Iris pigment epithelial cell (primary cell): ENCODE results near the gene PALMD.

Experiments used
- DNase-seq: peaks from one replicate; pipeline ENCODE4 v3.0.0-alpha.2; 2011; ENCODE audit warnings: low read depth

The PALMD gene

DNA sequence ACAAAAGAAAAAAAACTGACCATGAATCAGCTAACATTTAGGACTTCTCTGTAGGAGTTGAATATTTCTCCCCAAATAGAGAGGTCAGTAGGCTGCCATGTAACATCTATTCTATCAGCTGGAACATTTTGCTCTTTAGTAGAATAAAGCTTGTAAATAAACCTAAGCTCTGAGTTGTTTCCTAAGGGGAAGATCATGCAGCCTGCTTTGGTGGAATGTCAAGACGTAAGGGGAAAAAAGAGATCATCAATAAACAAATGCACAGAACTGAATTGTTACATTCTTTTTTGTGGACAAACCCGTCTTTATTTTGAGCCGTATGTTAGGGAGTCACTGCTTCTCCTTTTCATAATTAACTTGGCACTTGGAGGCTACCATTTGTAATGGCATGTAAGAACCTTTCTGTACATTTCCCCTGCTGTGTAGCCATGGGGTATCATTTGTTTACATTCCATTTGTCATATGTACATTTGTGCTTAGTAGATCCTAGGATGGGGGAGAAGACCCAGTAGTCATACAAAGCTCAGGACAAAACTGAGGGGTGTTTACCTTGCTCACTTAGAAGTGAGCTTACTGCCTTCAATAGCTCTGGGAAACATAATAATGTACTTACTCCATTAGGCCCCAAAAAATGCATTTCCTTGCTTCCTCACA, 10.8 kb upstream of the PALMD start:
- no peak for DNase-seq

DNA sequence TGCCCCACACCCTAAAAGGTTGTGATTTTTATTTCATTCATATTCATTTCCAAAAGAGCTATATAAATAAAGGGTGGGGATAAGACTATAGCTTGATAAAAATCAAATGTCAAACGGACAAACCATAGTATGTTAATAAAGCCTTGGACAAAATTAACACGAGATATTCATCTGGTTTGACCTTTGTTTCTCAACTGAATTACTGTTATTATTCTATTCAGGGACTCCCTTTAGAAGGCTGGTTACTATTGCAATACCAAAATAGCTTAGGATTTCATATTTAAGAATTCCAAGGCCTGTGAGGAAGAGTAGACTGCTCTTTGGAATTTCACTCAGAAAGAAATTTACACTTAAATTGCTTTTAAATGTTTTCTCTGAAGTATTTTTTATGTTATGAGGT, 10.2 kb upstream of the PALMD start:
- DNase-seq, result no peak

DNA sequence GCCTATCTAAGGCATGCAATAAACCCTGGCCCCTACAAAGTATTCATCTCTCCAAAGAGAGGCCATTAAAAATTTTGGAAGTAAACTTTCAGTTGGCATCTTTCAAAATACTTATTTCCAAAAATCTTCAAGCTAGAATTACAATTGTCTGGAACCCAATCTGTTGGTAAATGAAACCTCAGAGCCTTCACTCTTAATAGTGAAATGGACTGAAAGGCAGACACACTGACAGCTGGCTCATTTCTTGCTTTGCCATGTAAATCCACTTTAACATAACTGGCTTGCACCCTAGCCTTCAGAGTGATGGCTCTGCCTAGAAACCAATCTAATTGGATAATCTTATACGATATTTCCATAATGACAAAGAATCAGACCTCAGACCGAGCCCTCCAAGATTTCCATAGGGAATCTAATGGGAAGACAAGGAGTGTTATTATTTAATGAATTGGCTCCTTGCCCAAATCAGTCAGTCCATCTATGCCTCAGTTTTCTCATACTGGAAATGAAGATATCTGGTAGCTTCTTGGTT, 9.2 kb upstream of the PALMD start:
- DNase-seq, result no peak

DNA sequence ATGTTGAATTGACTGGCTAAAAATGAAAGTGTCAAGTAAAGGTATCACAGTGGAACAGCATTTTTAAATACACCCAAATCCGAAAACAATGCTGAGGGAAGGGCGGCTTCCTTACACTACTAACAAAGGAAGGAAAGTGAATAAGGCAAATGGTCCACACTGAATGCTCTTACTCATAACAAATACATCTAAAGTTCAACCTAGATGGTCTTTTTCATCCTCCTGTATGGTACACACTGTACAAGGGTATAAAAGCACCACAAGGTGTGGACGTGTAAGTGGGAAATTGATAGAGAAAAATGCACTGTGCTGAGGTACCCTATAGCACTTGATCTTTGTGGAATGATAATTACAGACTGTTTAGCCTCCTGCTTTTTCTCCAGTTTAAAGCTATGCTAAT, 7.1 kb upstream of the PALMD start:
- DNase-seq, result no peak

DNA sequence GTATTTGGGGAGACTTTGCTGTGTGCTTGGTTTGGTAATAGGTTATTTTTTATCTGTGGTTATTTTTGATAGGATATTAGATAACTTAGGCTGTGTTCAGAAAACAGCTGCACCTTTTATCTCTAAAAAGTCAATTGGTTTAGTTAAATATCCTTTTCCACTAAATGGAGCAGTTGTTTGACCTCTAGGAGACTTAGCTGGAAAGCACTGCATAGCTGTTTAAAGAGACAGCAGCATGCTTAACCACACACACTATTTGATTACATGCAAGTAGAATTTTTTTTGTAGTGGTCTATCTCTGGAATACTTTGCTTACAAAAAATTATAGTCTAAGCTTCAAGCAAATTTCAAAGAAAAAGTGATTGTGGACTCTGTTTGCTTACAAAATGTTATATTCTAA, 6.5 kb upstream of the PALMD start:
- no peak for DNase-seq

DNA sequence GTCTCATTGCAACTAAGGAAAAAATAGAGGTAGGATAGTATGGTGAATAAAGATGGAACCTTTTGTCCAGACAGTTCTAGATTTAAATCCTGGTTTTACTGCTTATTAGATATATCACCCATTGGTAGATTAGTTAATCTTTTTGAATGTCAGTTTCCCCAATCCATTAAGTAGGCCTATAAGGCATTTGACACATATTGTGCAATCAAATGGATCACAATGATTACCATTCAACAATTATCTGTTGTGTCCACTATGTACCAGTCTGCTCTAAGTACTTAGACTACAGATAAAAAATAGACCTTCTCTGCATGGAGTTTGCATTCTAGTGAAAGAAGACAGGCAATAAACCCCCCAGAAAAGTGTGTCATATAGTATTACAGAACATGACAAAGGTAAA, 6.0 kb upstream of the PALMD start:
- DNase-seq, result no peak

DNA sequence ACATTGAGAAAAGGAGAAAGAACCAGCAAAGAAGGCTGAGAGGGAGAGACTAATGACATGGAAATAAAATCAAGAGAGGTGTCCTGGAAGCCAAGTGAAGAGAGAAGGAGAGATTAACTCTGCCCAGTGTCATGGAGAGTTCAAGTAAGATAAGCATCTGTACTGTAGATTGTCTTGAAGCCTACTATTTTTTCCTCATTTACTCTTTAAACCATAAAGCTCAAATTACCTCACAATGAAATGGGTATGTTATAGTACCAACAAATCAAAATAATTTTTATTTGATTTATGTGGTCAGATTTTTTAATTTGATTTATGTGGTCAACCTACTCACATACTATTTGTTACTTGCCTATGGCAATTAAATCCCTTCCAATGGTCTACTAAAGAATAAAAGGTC, 5.2 kb upstream of the PALMD start:
- no peak for DNase-seq

DNA sequence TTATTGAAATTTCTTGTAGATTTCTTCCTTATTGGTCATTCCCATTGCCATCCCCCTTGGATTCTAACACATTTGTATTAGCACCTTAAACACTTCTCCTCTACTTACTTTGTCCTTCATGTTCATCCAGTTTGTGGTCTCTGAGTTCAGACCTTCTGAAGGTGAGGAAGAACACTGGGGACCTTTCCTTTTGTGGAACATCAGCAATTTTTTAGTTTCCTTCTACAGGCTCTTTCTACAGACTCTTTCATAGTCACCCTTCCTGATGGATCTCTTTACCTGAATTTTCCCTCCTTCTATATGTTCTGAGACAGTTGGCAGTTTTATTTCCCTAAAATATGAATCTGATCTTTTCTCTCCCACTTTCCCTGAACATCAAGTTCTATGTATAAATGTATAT, 4.4 kb upstream of the PALMD start:
- DNase-seq, result no peak

DNA sequence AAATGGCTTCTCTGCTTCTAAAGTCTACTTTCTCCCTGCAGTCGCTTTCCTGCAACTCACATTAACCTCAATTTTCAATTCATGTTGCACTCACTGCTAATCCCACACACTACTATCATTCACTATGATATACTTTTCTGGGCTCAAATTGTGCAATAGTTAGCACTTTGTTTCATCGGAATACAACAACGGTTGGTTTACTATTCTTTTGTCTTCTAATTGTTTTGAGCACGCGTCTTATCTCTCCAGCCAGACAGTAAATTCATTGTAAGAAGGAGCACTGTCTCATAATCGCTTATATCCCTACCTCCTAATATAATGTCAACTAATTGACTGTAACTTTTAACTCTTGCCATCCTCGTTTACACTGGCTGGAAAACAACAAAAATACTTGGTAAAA, 3.9 kb upstream of the PALMD start:
- DNase-seq, result no peak

DNA sequence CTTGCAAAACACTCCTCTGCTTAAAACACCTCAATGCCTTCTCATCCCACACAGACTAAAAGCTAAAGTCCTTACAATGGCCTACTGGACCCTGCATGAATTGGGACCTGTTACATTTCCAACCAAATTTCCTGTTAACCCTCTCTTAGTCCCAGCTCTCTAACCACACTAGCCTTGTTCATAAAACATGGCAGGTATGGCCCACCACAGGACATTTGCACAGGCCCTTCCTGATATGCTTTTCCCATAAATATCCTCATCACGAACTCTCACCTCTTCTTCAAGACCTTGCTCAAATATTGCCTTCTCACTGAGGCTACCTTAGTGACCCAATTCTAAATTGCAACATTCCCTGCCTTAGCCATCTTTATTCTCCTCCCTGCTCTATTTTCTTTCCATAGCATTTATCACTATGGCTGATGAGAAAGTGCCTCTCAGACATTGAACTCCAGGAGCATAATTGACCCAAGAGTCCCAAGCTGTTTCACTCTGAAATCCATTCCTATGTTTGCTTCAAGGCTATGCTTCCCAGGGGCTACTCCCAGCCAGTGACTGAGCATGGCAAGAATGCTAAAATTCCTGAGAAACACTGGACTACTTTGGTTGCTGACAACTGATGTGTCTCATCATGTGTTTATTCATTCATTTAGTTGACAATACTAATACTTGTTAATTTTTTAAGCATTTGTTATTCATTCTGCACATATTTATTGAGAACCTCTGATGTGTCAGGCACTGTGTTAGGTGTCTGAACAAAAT, 2.7 kb upstream of the PALMD start:
- DNase-seq, result no peak

DNA sequence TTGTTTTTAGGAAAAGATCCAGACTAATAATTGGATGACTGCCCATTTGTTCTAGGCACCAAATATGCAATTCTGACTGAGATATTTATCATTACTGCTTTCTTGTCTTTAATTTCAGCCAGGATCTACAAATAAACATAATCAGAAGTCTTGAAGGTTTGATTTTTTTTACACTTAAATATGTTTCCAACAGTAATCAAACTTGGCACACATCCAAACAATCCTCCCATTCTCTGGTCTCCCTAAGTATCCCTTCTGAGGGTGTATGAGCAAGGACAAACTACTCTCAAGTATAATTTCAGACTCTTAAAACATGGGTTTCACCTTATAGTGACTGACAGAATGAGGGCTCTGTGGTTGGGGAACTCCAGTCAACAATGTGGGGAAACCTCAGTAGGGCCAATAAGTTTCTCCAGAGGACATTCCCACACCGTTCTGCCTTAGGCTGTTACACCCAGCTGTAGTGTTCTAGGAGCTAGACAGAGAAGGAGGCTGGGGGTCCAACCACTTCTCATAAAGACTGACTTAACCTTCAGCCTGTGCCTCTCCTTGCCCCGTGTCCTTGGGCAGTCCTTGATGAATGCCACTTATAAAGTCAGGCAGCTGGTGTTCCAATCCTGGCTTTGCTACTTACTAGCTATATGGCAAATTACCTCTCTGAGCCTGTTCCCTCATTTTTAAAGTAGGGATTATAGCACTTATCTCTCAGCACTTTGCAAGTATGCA, 1.5 kb upstream of the PALMD start:
- peak; percentile 29 for DNase-seq

DNA sequence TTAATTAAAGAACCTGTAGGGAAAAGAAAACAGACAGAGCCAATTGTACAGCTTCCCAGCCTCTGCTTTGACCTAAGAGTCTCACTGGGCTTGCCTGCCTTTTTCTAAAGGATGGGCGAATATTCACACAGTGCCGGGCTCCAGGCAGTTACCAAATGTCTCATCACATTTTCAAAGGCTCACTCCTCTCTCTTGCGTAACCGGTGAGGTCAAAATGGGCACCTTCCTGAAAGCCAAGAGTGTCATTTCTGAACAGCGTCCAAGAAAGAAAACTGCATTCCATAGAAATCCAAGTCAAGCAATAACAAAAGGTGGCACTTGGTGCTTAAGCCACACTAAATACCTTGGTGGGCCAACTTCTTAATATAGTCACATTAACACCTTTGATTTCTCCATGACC, 710 bp upstream of the PALMD start:
- DNase-seq, result peak; percentile 58

DNA sequence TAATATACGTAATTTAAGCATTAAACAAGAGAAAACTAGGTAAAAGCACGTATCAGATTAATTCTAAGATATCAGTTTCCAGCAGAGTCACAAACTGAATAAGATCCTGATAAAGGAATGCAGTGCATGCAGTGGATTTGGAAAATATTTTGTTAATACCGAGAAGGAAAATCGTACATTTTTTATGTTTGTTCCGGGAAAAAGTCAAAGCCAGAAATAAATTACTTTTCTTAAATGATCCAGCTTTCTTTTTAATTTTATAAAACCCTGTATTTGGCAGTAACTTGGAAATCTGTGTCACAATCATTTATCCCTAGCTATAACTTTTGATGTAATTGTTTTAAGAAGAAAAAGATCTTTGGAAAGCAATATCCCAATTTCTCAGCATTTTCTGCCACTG, 955 bp downstream of the PALMD start:
- no peak for DNase-seq

DNA sequence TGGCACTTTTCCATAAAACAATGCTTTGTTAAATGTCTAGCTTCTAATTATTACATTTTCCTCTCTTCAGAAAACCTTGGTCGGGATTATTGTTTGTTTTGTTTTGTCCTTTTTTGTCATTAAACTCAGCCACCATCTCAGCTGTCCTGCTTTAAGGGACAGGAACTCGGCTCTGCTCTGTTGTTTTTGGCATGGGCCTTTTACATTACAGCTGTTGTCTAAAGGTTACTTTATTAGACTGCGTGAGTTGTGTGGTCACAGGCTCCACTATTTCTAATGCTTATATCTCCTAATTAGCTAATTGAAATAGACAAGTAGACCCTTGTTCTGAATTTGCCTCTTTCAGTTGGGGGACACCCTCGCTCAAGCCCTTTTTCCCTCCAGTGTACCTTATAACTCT, 1.6 kb downstream of the PALMD start:
- DNase-seq, result no peak

DNA sequence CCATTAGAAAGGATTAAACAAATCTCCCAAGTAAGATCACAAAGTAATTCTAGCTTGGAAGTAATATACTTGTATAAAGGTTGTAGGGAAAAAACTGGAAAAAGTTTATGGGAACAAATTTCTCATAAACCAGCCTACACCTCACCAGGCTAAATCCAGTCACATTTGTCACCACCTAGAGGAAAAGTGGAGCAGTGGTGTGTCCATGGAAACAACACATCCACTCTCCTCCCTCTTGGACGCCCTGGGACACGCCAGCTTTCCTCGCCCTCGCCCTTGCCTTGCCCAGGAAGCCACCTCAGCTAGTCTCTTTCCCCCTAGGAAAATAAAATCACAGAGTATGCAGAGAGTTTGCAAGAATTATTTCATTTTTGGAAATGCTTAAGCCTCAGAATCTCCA, 2.2 kb downstream of the PALMD start:
- DNase-seq, result no peak

DNA sequence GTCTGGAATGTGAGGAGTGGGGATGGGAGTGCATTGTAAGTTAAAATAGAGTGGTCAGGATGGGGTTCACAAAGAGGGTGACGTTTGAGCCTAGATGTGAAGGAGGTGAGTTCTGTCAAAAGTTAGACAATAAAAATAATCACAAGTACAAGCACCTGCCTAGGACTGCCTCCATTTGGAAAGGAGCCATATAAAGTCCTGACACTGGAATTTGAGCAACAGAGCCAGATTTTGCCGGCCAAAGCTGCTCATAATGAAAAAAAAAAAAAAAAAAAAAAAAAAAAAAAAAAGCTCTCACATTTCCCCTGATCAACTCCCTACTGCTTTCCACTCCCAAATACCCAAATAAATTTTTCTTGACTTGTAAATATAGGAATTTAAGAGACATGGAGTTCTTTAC, 4.1 kb downstream of the PALMD start:
- DNase-seq, result no peak

DNA sequence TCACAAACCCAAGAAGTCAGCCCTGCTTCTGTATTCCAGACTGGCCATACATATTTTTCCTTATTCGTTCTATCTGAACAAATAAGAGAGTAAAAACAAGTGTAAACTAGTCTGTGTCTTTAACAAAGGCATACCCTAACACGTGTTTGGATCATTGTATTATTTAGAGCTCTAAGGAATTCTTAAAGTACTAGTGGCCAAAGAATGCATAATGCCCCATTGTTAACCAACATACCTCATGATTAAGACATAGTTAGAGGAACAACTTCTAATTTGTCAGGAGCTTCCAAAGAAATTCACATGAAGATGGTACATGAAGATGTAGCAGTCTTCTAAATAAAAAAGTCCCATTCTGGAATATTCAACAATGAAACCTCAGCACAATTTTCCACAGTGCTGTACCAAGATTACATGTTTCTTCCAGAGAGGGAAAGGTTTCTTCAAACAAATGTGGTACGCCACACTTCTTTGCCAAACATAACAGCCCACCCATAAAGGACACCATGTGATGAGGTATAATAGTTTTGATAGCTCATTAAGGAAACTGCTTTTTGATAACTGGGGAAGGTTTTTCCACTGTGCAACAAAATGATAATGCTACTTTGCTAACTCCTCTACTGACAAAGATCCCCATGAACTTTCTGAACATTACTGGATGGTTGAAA, 5.0 kb downstream of the PALMD start:
- no peak for DNase-seq

DNA sequence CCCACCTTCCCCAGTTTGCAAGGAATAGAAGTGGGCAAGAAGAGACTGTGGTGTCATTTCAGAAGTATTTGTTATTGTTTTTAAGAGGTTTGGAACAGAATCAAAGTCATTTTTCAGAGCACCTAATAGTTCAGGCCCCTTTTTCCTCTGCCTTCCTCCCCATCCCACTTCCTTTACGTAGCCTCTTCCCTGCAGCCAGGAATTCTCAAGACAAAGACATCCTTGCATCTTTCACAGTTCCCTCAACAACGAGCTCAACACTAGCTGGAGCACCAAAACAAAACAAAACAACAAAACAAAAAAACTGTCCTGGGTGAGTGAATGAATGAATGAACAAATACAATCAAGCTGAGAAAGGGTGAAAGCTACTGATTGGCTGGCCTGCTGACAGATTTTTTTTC, 7.0 kb downstream of the PALMD start:
- no peak for DNase-seq

DNA sequence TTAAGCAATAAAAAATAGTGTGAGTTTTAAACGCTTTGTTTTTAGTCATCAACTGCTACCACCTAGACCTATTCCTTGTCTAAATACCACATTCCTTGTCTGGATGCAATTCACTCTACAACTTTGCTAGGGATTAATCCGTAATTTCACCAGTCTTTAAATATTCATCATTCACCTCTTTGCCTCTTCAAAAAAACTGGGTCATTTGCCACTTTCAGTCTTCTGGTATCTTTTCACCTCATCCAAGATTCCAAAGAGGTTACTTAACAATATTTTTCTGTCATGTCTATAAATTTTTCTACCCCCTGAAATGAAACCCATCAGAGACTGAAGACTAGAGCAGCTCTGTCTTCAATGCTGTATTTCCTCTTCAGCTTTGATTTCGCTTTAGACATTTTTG, 9.5 kb downstream of the PALMD start:
- DNase-seq, result no peak

DNA sequence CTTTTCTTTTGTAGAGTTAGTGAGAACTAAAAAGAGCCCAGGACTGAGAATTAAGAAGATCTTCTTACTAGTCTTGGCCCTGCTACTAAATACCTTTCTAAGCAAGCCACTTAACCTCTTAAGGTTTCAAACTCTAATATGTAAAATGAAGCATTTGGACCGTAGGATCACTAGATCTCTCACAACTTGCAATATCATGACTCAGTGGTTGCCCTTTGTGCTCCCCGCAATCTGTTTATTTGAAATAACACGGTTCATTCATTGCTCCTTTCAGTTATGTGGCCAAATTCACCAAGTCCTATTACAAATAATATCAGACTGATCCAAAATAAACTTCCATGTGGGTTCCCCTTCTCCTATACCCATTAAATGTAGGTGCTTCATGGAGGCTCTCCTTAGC, 10.8 kb downstream of the PALMD start:
- no peak for DNase-seq

DNA sequence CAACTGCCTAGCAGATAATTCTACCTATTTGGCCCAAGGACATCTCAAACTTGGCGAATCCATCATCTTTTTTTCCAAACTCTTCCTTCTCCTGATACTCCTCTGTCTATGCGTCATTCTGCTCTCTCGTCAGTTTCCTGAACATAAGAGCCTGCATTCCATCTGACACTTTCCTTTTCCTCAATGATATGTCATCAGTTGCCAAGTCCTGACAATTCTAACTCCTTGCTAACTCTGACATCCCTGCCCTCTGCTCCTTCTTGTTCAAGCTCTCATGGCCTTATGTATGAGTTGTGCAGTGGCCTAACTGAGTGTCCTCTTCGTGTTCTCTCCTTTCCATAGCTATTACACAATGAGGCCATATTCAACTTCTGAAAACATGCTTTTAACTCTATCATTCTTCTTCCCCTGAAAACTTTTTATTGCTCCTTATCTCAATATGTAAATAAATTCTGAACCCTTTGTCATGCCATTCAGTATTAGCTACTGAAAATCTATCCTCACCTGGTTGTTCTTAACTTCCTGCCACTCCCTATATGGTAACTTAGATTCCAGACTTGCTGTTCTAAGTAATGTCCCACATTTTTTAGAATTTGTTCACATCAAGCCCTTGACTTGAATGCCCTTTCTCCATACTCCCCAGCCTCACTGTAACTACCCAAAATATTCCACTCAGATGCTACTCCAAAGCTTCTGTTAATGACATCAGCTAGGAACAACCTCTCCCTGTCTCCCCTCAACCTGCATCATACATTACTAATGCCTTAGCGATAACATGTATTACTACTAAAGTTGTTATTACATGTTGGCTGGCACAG, 11.5 kb downstream of the PALMD start:
- peak; percentile 21 for DNase-seq

DNA sequence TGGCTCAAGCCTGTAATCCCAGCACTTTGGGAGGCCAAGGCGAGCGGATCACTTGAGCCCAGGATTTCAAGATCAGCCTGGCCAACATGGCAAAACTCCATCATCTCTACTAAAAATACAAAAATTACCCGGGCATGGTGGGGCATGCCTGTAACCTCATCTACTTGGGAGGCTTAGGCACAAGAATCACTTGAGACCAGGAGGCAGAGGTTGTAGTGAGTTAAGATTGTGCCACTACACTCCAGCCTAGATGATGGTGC, 12.0 kb downstream of the PALMD start:
- DNase-seq, result no peak
